Fibroblast of peridontal ligament (primary cell): Measurements from ENCODE around the gene TTC6.
A peak's percentile ranks its signal among the peaks of the same experiment; 100 is the strongest.

Source experiments
- DNase-seq: peaks from one replicate; pipeline ENCODE4 v3.0.0-alpha.2; 2010; ENCODE audit errors: extremely low read depth

TTC6 gene

DNA sequence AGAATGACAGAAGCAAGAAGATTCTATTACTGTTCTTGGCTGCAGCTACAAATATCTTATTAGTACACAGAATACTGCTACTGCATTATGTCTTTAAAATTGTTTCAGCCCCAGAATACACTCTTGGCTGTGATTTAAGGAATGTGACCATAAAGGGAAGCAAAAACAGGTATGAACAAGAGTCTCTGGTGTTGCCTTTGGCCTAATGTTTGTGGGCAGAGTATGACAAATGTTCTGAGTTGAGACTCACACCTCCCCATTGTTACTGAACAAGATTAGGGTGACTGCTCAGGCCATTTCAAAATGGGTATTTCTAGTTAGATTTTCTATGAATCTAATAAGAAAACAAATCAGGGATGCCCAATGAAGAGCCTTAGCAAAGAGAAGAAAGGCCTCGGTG lies 28.5 kb downstream of the TTC6 start:
- DNase-seq, result no peak

DNA sequence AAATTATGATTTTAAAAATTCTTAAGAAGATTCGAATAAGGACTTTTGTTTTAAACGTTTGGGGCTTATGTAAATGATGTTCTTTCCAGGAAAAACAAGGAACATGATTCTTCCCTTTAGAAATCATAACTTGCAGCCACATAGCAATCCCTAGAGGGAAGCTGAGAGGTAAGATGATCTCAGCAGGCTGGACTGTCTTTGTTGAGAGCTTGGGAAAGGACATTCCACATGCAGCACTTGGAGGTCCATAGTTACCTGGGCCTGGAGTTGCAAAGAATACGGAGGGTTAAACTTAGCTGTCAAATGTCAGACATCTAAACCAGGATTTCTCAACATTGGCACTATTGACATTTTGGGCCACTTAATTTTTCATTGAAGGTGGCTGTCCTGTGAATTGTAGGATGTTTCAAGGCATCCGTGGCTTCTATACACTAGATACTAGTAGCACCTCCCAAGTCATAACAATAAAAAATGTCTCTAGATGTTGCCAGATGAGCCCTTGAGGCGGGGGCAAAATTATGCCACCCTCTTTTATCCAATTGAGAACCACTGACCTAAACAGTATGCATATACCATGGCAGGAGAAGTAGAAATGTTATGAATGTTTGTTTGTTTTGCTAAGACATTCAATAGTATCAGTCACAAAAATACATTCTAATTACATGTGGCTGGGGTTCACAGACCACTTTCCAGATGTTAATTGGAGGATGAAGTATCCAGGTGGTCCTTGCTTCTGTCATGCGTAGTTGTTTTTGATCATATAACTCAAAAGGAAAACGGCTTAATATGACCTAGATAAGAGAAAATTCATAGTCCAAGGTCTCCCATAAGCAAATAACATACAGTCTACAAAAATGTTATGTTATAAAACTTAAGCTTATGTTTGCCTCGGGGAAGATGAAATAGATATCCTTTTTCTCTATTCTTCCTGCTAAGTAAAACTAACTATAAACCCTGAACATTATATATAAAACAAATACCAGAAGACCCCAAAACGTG lies 30.5 kb downstream of the TTC6 start:
- peak; percentile 36 for DNase-seq

DNA sequence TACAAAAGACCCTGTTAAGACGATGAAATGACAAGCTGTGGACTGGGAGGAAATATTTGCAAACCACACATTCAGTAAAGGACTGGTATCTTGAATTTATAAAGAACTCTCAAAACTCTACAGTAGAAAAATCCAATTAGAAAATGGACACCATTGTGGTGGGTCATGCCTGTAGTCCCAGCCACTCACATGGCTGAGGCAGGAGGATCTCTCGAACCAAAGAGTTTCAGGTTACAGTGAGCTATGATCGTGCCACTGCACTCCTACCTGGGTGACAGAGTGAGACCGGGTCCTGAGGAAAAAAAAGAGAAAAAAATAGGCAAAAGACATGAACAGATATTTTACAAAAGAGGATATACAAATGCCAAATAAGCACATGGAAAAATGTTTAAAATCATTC lies 41.9 kb downstream of the TTC6 start:
- DNase-seq, result no peak

DNA sequence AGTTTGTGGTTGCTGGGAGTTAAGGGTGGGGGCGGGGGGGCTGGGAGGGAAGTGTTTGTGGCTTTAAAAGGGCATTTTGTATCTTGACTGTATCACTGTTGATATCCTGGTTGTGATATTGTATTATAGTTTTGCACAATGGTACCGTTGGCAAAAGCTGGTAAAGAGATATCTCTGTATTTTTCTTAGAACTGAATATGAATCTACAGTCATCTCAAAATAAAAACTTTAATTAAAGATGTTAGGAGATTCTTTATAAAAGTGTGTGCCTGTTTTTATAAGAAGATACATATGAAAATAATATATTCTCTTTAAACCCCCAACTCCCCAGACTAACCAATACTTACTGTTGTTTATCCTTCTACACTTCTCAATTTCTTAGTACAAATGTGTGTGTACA lies 43.2 kb downstream of the TTC6 start:
- DNase-seq, result no peak

DNA sequence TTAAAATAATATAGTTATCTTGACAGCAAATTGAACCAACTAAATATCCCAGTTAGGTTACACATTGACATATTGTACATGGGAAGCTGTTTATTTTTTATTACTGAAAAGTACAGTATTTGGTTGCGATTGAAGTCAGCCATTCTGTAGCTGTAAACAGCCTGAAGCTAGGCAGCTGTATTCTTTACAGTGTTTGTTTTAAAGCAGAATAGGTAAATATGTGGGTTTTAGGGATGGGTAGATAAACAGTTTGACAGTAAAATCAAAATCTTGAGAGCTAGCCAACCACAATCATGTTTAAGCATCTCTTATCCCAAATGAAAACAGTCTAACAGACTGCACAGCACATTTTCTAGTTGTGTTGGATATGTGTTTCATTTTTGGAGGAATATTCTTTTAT lies 45.7 kb downstream of the TTC6 start:
- DNase-seq, result no peak

DNA sequence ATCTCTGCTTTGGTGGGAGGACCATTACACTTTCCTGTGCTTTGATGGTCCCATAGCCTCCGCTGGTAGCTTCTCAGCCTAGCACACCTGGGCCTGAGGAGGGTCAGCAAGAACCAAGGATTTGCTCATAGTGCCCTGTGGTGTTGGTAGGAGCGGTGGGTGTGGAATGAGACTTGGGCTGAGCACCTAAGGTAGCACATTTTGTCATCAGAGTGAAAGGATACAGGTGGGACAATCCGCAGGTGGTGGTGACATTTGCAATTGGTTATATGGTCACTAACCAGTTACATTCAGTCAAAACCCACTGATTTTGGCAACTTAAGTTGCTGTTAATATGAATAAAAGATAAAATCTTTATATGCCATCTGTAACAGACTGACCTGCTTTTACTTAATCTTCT lies 46.7 kb downstream of the TTC6 start:
- DNase-seq, result no peak

DNA sequence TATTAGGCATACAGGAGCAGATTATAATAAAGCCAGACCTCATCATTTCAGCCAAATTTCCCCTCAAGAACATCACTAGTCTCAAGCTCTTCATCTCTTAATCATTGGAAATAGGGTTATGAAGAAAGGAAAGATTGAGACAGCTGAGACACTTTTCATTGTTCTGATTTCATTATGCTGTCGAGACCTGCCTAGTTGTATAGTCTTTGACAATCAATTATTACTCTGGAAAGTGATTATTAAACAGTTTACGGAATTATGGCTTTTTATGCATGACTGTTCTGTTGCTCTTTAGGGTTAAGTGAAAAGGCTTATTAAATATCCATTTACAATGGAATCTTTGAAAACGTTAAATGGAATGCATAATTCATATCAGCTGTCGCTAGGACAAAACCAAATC lies 48.3 kb downstream of the TTC6 start:
- no peak for DNase-seq
